Stimulated activated CD4-positive, alpha-beta T cell treated with anti-CD3 and anti-CD28 coated beads, Interleukin-4, amount 100 ng/mL, for 4 hours (primary cell): ENCODE measurements around the gene SV2A.
"Not testable (repeated sequence)": the region's sequence is repeated elsewhere in the genome, so short reads cannot be mapped to it uniquely, and the experiment has no call there.

ENCODE experiments used
- DNase-seq, 2 experiments: peaks; one replicate each; pipeline ENCODE4 v3.0.0-alpha.2; 2020

SV2A gene

GRCh38 chr1:149885339-149886120 is 32.1 kb downstream of the SV2A start:
- DNase-seq = peak; percentile 50 to 61

- DNase-seq = no peak
These were observed 33.0 kb downstream of the SV2A start for GRCh38 chr1:149884433-149885338.

GRCh38 chr1:149883598-149884247 is 33.9 kb downstream of the SV2A start:
- DNase-seq = no peak

- DNase-seq = no peak
These were observed 35.8 kb downstream of the SV2A start for GRCh38 chr1:149881876-149882275.

GRCh38 chr1:149879556-149879955 is 38.1 kb downstream of the SV2A start:
- no peak for DNase-seq

- DNase-seq = no peak
These were observed 40.3 kb downstream of the SV2A start for GRCh38 chr1:149877211-149877946.

GRCh38 chr1:149873060-149873459 is 44.6 kb downstream of the SV2A start:
- not testable (repeated sequence) for DNase-seq

- not testable (repeated sequence) for DNase-seq
These were observed 50.8 kb downstream of the SV2A start for GRCh38 chr1:149866887-149867286.

GRCh38 chr1:149861497-149862054 is 56.1 kb downstream of the SV2A start:
- not testable (repeated sequence) for DNase-seq

GRCh38 chr1:149860684-149861496 is 56.8 kb downstream of the SV2A start:
- DNase-seq = not testable (repeated sequence)

GRCh38 chr1:149860271-149860670 is 57.4 kb downstream of the SV2A start:
- DNase-seq = not testable (repeated sequence)
